ENCODE results near the gene CTSZ. TPM values are rescaled to one million over a fixed set of nuclear protein-coding genes. Genes with fewer than 3 reads are reported as not detected.
"Not testable (repeated sequence)": the region's sequence is repeated elsewhere in the genome, so short reads cannot be mapped to it uniquely, and the experiment has no call there.

CTSZ gene
- polyA plus RNA-seq (ENCODE audit: insufficient read depth in 1 of 5, insufficient read length in 5 of 5, low replicate concordance in 1 of 5), result 100 to 1,000 TPM in 3 of 5 donors, 10 to 100 TPM in 2; 88.8 to 112 (median 111) TPM
- long read RNA-seq, donor 1, transcript CTSZ-201 (6 exons, 1,495 nt), result major isoform, 5 of 11 reads
- long read RNA-seq, donor 1, partial matches to known transcripts, result 6 of 11 reads
- long read RNA-seq, donor 1, other reads (novel, unspliced or antisense), result 0 of 11 reads
- long read RNA-seq, donor 2, transcript CTSZ-201 (6 exons, 1,495 nt), result major isoform, 6 of 8 reads
- long read RNA-seq, donor 2, partial matches to known transcripts, result 0 of 8 reads
- long read RNA-seq, donor 2, other reads (novel, unspliced or antisense), result 0 of 8 reads
- long read RNA-seq, donor 3, transcript CTSZ-201 (6 exons, 1,495 nt), result major isoform, 6 of 7 reads
- long read RNA-seq, donor 3, partial matches to known transcripts, result 0 of 7 reads
- long read RNA-seq, donor 3, other reads (novel, unspliced or antisense), result 0 of 7 reads
- long read RNA-seq, donor 4, transcript CTSZ-201 (6 exons, 1,495 nt), result major isoform, 6 of 7 reads
- long read RNA-seq, donor 4, partial matches to known transcripts, result 0 of 7 reads
- long read RNA-seq, donor 4, other reads (novel, unspliced or antisense), result 0 of 7 reads
- long read RNA-seq, donor 5, transcript CTSZ-201 (6 exons, 1,495 nt), result major isoform, 11 of 21 reads
- long read RNA-seq, donor 5, partial matches to known transcripts, result 5 of 21 reads
- long read RNA-seq, donor 5, other reads (novel, unspliced or antisense), result 0 of 21 reads
- long read RNA-seq, donor 6, transcript CTSZ-201 (6 exons, 1,495 nt), result major isoform, 6 of 8 reads
- long read RNA-seq, donor 6, partial matches to known transcripts, result 0 of 8 reads
- long read RNA-seq, donor 6, other reads (novel, unspliced or antisense), result 0 of 8 reads
- long read RNA-seq, donor 7, partial matches to known transcripts, result 0 of 5 reads
- long read RNA-seq, donor 7, other reads (novel, unspliced or antisense), result 0 of 5 reads
- long read RNA-seq, donor 8, partial matches to known transcripts, result 0 of 1 reads
- long read RNA-seq, donor 8, other reads (novel, unspliced or antisense), result 0 of 1 reads

DNA sequence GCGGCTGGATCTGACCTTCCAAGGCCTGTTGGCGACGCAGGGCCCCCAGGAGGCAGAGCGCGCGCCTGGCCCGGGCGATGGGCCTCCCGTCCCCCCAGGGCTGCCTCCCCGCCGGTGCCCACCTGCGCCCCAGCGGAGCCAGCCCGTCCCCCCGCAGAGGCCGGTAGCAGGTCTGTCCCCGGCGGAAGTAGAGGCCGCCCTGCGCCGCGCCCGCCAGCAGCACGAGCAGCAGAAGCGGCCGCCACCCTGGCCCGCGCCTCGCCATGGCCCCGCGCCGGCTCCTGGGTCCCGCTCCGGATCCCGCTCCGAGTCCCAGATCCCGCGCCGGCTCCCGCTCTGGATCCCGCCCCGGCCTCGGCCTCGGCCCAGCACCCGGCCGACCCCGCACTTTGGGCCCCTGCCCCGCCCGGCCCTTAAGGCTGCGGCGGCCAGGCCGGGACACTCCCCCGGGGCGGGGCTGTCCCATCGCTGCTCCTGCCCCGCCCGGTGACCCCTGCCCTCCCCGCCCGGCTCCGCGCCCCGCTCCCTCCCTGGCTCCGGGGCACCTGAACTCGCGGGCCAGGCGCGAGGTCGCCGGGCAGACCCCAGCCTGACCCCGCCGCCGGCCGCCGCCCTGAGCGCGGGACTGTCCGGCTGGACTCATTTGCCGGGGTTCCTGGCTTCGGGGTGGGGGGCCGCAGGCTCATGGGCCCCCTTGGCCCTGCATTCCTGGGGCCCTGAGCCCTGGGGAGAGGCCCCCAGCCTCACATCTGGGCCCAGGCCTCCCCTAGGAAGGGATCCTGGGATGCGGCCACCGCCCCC lies at the start of gene CTSZ:
Gene CTSZ (minus strand): TSS at position 391 of the 801 bp plus-strand sequence. CDS start 126 bp downstream, at position 265.
- peak; percentile 47 to 49 for DNase-seq

DNA sequence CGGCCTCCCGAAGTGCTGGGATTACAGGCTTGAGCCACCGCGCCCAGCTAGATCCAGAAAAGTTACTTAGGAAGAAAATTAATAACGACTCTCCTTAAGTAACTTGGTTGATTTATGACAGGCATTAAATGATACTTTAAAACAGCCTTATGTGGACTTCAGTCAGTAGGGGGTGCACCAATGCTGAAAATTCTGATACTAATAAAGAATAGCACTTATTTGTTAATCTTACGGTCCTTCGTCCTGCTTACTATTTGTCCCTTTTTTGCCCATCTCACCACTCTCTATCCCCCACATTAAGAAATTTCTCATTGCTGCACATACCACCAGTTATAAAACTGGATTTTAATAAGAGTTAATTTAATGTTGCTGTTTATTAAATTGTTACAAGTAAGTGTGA lies 48.2 kb upstream of the CTSZ start:
- no peak for DNase-seq

- no peak for DNase-seq
These were observed 44.7 kb upstream of the CTSZ start for GRCh38 chr20:59051666-59052185.

DNA sequence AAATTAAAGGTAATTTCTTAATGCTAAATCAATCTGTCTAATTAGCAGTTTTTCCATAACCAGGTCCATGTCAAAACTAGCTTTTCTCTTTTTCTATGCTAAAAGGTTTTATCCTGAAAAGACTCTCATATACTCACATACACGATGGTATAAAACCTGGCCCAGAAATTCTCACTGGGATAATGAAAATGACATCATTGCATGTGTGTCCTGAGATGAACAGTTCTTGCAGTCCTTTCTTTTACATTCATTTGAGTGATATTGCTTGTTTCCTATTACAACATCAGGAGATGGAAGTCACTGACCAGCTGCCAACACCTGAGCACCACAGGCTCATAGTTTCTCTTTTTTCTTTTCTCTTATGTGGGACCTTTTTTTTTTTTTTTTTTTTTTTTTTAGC lies 43.4 kb upstream of the CTSZ start:
- DNase-seq, result no peak

- DNase-seq, result no peak
These were observed 41.6 kb upstream of the CTSZ start for GRCh38 chr20:59048681-59049030.

DNA sequence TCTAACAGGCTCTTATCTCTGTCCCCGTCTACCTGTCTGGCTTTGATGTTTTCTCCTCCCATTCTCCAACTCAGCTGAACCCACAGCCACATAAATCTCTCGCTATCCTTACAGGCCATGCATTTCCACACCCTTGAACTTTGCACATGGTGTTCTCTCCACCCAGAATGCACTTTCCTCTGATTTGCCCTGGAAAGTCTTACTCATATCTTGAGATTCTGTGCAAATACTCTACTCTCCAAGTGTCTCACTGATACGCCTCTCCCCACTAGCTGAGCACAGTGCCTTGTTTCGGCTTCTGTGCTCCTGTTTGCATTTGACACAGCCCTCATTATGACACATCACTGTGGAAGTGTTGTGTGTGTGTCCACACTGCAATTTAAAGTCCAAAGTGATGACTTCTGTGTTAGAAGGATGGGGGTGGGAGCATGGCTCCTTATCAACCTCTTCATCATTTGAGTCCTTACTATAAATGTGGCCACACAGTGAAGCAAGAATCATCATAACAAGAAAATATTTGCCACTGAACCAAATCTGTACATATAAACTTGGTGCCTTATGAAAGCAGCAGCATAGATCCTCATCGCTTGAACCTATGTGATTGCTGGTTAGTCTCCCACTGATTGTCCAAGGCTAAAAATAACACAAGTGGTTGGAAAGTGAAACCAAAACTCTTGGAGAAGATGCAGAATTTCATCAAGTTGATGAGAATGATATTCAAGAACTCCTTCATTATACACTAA lies 41.1 kb upstream of the CTSZ start:
- peak in 1 of 2 donors; percentile 13 for DNase-seq

GRCh38 chr20:59046862-59047261 lies 39.8 kb upstream of the CTSZ start:
- no peak for DNase-seq

GRCh38 chr20:59044796-59045195 lies 37.7 kb upstream of the CTSZ start:
- no peak for DNase-seq

DNA sequence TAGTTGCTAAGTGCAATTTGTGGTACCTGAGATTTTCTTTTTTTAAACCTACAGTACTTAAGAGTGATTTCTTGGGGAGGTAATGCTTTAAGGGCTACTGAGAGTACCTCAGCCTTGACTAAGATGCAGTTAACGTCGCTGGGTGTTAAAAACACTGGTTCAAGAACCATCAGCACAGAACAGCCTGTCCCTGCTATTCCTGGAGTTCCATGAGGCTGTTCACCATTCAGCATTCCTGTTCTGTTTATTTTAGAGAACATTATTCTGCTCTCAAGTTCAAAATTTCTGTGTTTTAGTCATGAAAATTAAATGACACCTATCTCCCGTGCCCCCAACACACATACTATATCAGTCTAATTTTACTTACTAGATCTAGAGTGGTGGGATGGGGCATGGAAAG lies 37.2 kb upstream of the CTSZ start:
- DNase-seq, result no peak

DNA sequence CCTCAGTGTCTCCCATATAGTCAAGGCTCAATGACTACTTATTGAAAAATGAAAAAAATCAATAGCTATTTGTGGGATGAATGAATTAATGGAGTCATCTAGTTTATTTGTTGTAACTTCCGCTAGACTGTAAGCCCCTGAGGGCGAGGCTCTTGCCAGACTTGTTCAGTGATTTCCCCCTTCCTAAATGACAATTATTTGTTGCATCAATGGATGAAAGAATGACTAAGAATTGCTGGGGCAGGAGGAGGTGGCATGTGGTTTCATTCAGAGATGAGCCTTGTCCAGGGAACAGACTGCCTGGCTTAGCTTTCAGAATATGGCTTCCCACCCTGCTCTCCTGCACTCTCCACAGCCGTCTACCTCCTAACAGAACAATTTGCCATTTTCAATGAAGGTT lies 36.6 kb upstream of the CTSZ start:
- no peak for DNase-seq

GRCh38 chr20:59042796-59043631 lies 36.0 kb upstream of the CTSZ start:
- DNase-seq, result peak; percentile 93

GRCh38 chr20:59042151-59042795 lies 35.2 kb upstream of the CTSZ start, which contains the start of gene PRELID3B:
PRELID3B (minus strand) TSS chr20:59042786; CDS start chr20:59042730, 56 bp downstream.
- no peak for DNase-seq

DNA sequence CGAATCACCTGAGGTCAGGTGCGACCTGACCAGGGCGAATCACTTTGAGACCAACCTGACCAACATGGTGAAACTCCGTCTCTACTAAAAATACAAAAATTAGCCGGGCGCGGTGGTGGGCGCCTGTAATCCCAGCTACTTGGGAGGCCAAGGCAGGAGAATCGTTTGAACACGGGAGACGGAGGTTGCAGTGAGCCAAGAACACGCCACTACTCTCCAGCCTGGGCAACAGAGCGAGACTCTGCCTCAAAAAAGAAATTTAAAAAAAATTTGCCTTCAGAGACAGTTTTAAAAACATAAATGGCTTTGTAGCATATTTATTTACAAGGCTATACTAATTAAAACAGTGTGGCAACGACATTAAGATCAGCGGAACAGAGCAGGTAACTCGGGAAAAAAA lies 34.4 kb upstream of the CTSZ start:
- not testable (repeated sequence) for DNase-seq

DNA sequence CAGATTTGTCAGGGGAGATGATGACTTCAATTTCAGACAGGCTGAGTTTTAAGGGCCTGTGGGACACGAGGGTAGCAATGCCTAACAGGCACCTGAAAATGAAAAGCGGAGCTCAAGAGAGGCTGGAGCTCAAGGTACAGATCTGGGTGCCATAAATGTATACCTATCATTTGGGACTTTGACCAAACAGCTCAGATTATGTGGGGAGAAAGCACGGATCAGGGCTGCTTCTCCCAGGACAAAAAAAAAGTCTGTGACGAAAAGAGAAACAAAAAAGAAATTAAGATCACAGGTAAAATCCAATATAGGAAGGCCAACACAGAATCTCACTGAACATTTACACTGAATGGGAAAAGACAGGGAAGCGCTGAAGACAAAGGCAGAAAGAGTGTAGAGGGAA lies 33.6 kb upstream of the CTSZ start:
- no peak for DNase-seq

DNA sequence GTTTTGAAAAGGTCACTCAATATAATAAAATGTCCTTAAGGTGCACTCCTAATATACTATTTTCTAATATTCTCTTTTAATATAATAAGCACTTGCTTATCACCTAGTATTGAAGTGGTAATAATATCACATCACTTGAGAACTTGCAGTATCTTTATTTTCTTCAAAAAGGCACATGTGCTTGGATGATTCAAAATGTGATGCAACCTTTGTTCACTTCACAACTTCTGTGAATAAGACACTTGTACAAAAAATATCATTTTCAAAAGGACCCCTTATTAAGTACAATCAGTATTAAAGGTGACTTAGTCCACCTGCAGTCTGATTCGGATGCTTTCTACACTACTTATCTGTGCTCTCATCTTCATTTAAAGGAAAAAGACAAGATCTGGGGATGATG lies 32.2 kb upstream of the CTSZ start:
- DNase-seq, result no peak

- no peak for DNase-seq
These were observed 30.3 kb upstream of the CTSZ start for GRCh38 chr20:59037386-59037785.

DNA sequence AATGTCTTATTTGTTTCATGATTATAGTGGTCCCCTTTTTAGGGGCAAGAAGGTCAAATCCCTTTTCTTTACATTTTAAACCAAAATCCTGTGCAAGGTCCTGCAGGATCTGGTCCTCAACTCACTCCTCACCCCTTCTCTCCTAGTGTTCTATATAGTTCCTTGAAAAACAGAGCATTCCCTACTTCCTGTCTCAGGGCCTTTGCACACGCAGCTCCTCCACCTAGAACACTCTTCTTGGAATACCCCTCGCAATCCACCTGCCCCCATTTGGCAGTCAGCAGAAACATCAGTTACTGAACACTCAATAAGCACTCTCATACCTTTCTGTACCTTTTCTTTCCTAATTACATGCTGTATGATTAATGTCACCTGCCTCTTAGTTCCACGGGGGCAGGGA lies 28.3 kb upstream of the CTSZ start:
- DNase-seq, result no peak

DNA sequence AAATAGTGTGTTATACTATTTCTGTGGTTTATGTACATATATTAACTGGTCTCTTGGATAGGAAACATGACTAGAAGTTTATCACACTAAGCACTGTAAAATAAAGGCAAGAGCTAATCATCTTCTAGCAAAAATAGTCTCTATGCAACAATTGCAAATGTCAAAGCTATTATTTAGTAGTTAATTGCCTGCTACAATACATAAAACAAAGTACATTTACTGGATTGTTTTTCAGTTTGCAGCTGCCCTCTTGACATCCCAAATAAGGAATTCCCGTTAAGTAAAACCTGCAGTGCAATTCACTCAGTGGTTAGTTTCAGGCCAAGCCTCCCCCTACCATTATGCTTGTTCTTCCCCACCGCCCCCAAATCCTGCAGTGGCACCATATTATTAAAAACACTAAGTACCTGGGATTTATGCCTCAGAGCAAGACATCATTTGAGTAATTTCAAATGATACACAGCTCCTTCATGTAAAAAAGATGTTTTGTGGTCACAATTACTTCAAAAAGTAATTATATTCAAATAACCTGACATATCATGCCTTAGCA lies 26.6 kb upstream of the CTSZ start:
- no peak for DNase-seq

DNA sequence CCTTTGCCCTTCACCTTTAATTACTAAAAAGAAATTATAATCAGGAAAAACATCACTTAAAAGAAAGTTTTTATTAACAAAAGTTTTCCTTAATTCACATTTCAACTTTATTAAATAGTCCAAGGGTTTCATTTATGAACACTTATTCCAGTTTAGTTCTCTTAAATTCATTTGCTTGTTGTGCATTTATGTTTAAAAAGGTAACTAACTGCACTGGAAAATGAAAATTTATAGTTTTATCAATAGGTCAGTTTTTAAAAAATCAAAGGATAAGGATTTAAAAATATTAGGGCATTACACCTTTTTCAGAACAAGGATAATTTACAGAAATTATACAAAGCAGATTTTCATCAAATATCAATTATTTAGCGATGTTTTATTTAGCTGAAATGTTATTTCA lies 26.0 kb upstream of the CTSZ start:
- no peak for DNase-seq
